GM18873 (cell line): ENCODE results near the gene MSMO1.
"Not testable (repeated sequence)": the region's sequence is repeated elsewhere in the genome, so short reads cannot be mapped to it uniquely, and the experiment has no call there.

Experiments
- ATAC-seq: cut with Tn5 transposase; IDR thresholded peaks from one replicate; pipeline ENCODE4 v1.9.1; 2021; ENCODE audit warnings: mild to moderate bottlenecking, moderate library complexity, moderate number of reproducible peaks; ENCODE audit not compliant: unreplicated experiment, low FRiP score

Gene MSMO1

DNA sequence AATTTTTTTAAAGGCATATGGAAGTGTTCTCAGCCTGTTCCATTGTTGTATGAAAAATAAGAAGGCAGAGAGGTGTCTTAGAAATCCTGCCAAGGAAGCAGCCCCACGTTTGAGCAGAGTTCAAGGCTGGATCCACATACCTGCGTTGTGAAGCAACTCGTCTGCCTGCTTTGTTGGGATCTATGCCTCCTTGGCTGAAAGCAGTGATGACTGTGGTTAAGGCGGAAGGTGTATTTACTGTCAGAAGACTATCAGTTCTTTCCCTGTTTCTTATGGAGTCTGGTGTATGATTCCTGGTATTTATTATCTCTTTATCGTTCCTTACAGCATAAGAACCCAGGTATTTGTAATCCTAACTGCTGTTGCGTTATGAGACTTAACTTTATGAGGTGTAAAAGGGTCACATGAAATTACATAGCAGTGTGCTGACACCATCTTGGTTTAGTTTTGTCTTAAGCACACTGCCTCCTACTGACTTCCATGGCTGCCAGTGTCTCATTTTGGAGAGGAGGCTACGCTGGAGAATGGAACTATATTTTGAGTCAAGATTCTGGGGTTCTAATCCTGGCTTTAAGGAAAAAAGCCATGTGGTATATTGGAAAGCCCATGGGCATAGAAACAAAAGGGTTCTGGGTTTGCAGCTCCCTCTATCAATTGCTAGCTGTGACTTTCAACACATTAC, 3.1 kb upstream of the MSMO1 start:
- ATAC-seq, result no peak

DNA sequence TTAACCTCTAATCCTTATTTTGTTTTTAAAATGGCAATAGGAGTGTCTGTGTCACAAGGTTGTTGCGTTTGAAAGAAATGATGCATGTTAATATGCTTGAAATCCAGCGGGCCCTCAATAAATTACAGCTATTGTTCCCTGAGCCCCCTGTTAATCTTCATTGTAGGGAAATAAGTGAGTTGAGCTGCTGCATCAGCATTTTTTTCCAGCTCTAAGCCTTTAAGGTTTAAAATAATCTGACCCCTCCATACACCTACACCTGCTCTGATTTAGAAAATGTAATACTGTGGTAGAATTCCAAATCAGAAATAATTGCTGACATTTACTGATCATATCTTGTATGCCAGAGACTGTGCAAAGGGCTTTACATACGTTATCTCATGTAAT, 2.6 kb upstream of the MSMO1 start:
- ATAC-seq, result no peak

DNA sequence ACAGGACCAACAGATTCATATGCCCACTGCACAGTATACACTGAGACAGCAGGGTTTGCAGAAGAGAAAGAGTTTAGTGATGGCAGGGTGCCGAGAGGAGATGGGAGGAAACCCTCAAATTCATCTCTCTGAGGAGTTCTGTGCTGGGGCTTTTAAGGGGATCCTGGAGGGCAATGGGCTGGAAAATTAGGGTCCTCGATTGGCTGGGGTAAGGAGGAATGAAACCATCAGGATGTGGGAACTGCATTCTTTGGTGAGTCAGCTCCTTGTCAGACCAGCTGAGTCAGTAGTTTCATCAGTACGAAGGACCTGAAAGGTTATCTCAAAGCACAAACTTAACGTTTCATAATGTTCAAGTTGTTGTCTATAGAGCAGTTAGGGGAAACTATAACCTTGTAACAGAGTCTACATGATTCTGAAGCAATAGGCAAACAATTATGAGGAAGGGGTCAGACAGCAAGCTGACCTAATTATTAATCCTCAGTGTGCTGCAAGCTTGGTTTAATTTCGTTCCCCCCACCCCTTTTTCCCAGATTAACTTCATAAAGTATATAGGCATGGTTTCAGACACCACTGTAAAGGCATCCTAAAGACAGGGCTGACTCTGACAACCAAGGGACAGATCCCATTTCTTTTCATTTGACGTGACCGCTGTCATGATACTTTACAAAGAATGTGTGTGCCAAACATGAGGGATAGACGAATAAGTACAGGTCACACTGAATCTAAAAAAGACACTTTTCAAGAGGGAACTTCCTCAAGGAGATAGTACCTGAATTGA, 1.5 kb upstream of the MSMO1 start:
- no peak for ATAC-seq

DNA sequence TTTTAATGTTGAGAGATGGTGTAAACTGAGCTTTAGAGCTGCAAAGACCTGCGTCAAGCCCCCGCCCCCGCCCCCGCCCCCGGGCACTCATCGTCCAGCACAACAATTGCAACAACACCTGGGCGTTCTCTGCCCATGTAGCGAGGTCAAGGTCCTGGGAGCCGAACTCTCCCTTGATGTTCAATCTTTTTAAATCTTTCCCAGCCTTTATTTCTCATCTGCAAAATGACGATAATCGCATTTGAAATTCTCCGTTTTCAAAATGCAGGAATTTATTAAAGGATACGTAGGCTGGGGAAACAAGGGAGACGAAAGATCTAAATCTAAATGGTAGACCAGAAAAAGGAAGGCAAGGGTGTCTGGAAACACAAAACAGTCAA, 648 bp upstream of the MSMO1 start:
- no peak for ATAC-seq

GRCh38 chr4:165328101-165328425, 594 bp downstream of the MSMO1 start:
- no peak for ATAC-seq

- ATAC-seq, result no peak
Measured at GRCh38 chr4:165328708-165329107, 1.2 kb downstream of the MSMO1 start.

DNA sequence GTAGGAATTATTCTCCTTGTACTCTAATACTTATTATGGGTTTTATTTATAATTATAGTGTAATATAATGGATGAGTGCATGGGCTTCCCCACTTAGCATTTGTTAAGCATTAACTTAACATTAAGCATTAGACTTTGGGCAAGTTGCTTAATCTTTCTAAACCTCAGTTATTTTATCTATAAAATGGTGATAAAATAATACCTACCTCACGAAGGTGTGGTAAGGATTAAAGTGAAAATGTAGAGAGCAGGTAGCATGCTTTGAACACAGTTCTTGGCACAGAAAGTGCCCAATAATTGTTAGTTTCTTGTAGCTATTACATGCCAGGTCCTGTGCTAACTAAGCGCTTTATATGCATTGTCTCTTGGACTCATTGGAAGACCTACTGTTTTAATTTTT, 2.6 kb downstream of the MSMO1 start:
- no peak for ATAC-seq

DNA sequence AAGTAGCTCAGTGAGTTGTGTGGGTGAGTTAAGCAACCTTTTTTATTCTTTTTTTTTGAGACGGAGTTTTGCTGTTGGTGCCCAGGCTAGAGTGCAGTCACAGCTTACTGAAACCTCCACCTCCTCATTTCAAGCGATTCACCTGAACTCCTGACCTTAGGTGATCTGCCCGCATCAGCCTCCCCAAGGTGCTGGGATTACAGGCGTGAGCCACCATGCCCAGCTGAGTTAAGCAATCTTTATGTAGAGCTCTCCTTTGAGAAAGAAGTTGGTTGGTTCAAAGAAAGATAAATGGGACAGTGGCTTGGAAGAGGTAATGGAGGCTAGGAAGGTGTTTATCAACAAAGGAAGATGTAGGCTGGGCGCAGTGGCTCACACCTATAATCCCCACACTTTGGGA, 3.2 kb downstream of the MSMO1 start:
- ATAC-seq, result no peak

DNA sequence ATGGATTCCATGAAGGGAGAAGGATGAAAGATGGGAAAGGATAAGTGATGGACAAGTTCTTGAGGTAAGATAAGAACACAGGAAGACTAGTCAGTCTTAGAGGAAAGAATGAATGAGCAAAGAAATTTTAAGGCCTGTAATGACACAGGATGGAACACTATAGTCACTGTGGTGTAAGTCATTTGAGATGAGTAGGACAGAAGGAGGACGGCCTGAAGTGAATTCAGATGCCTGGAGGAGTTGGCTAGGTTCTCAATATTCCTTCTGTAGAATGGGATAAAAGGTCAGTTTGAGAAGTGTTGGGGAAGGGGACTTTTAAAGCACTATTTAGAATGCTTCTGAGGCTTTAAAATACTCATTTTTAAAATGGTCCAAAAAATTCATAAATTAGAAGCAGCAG, 3.9 kb downstream of the MSMO1 start:
- ATAC-seq, result no peak

DNA sequence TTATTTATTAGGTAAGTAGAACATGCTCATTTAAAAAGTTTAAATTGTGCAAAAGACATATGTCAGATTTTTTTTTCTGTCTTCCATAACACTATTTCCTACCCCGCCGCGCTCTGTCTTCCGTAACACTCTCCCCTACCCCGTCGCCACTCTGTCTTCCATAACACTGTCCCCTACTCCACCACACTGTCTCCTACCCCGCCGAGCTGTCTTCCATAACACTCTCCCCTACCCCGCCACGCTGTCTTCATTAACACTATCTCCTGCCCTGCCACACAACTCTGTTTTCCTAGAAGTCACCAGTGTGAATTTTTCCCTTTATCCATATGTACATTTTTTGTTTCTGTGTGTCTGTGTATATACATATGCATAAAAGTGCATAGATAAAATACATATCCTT, 4.4 kb downstream of the MSMO1 start:
- ATAC-seq, result no peak

- no peak for ATAC-seq
Measured at GRCh38 chr4:165332502-165332901, 5.0 kb downstream of the MSMO1 start.

- no peak for ATAC-seq
Measured at GRCh38 chr4:165335163-165335703, 7.8 kb downstream of the MSMO1 start.

DNA sequence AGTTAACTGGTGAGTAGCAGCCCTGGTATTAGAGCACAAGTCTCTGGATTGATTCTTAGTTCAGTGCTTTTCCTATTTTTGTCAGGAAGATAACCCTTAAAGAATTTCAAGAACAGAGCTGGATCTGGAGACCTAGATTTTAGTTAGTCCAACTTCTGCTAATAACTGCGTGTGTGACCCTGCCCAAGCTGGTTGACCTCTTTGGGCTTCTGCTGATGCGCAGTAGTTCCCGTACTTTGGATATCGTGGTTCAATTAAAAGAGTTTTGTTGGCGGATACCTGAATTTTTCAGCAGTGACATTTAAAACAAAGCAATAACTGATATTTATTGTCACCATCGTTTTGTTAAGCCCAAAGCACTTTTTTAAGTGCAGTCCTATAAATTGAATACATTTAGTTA, 9.3 kb downstream of the MSMO1 start:
- ATAC-seq, result no peak

GRCh38 chr4:165342340-165342739, 14.9 kb downstream of the MSMO1 start:
- not testable (repeated sequence) for ATAC-seq

DNA sequence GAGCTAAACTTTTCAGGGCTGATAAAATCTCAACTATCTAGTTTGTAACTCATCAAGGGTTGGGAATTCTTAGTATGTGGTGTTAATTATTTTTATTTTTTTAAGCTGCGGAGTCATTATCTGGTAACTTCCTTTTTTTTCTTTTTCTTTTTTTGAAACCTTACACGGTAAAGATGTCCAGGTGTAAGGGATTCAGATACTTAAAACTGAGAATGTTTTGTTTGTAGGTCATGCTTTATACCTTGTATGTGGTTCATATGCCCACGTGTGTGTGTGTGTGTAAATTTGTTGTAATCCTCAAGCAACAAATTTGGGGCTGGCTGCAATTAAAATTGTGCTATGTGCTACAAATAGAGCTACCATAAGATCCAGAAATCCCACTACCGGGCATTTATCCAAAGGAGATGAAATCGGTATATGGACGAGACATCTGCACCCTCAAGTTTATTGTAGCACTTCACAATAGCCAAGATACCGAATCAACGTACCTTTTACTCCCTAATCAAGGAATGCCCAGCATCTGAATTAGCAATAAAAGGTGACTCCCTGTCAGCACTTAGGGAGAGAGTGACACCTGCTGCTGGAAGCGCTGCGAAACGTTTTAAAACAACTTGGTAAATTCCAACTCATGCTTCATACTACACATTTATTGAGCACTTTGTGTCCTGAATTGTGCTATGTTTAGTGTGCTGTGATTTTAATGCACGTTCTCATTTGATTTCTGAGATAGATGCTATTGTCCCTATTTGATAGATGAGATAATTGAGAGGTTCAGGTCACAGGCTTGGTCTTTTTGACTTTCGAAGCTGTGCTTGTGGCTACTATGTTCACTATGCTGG, 16.1 kb downstream of the MSMO1 start:
- ATAC-seq, result no peak

DNA sequence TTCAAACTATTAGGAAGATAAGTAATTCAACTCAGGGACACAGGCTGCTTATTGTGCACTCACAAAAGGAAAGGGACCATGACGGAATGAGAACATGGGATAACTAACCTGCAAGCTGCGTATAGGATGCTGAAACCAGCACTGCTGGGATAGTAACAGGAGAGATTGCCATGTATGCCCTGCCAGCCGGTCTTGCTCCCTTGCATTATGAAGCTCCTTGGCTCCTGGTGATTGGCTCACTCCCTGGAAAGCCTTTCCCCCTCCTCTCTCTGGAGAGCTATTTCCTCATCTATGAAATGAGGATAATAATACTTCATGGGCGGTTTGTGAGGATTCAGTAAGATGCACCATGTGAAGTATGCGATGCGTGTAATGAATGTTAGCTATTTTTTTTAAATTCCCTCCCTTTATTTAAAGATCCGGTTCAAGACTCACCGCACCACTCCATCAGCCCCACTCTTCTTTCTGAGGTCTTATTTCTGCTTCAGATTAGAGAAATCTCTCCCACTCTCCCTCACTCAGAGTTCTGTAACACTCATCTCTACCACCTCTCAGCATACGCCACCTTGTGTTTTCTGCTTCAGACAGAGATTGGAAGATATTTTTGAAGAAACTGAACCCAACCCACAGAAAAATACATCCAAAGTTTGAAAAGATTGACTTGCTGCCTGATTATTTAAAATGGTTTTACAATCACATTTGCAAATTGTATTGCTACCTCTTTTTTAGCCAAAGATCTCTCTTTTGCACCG, 18.4 kb downstream of the MSMO1 start:
- ATAC-seq, result no peak

GRCh38 chr4:165347647-165348569, 20.4 kb downstream of the MSMO1 start:
- no peak for ATAC-seq

- ATAC-seq, result no peak
Measured at GRCh38 chr4:165351359-165352130, 24.1 kb downstream of the MSMO1 start.

GRCh38 chr4:165355900-165356300, 28.4 kb downstream of the MSMO1 start:
- peak; percentile 59 for ATAC-seq
